HG03060 (cell line): ENCODE results near the gene DNAJB2.
"Not testable (repeated sequence)": the region's sequence is repeated elsewhere in the genome, so short reads cannot be mapped to it uniquely, and the experiment has no call there.

ENCODE experiments used
- ATAC-seq: cut with Tn5 transposase; IDR thresholded peaks from one replicate; pipeline ENCODE4 v1.9.1; 2021; ENCODE audit warnings: low read depth, moderate number of reproducible peaks; ENCODE audit not compliant: unreplicated experiment

The DNAJB2 gene

DNA sequence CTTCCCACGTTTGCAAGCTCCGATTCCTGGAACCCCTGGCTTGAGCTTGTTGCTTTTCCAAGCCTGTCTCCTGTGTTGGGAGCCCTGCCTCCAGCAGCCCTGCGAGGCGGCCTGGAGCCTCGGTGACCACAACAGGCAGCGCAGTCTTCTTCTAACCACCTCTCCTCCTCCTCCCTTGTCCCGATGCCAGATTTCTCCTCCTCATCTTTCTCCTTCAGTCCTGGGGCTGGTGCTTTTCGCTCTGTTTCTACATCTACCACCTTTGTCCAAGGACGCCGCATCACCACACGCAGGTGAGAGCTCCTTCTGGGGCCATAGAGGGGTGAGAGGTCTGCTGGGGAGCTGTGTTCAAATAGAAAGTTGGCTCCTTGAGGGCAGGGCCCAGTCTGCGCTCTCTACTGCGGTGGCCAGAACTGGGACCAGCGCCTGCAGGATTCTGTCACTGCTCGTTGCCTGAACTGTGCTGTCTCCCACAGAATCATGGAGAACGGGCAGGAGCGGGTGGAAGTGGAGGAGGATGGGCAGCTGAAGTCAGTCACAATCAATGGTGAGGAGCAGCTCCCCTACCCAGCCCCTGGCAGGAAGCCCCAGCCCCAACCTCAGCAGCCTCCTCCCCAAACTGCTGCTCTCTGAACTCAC, 3.9 kb downstream of the DNAJB2 start:
- ATAC-seq = no peak

DNA sequence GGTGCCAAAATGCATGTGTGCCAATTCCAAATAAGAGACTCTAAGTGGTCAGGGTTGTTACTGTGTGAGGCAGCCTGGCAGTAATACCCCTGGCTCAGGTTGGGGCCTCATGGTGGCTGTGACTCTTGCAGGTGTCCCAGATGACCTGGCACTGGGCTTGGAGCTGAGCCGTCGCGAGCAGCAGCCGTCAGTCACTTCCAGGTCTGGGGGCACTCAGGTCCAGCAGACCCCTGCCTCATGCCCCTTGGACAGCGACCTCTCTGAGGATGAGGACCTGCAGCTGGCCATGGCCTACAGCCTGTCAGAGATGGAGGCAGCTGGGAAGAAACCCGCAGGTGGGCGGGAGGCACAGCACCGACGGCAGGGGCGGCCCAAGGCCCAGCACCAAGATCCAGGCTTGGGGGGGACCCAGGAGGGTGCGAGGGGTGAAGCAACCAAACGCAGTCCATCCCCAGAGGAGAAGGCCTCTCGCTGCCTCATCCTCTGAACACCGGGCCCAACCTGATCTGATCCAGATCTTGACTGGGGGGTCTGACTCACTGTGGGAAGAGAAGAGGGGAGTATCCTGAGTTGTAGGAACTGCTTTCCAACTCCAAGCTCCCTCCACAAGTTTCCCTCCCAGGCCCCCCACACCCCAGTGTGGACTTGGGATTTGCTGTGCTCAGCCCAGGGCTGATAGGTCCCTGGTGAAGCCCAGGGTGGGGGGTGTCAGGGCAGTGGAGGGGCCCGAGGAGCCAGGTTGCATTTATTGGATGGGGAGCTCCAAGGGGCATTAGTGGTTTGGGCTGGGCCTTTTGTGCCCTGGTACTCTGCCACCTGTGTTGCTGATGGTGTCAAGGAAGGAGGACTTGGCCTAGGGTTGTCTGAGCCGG, 5.6 kb downstream of the DNAJB2 start:
- no peak for ATAC-seq

DNA sequence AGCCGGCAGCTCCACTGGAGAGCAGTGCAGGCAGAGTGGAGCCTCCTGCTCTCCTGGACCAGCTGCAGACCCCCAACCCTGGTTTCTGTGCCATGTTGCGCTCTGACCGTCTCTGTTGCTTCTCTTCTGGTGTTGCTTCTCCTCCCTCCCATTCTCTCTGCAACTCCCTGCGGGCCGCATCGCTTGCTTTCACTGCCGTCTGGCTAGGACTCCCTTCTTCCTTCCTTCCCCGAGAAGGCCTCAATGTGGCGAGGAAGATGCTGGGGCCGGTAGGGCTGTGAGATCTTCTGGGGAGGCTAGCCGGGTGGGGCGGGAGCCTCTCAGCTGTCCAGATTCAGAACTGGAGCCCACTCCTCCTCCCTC, 6.2 kb downstream of the DNAJB2 start:
- ATAC-seq = no peak

DNA sequence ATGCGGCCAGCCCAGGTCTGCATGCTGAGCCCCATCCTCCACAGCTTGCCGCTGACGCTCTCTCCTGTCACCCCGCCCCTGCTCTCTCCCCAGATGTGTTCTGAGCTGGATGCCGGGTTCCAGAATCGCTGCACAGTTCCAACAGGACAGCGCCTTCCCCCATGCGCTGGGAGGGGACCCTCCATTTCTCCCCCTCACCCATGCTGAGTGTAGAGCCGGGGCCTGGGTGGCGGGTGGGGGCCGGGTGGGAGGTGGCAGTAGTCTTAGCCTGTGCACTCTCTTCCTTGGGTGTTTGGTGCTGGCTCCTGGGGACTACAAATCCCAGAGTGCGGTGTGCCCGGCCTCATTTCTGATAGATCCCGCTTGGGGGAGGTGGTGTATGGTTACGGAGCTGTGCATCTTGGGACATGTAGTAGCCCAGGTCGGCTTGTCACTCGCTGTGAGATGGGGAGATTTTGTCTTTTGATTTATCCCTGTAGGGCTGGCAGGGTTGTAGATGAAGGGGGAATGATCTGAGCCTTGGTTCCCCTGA, 6.8 kb downstream of the DNAJB2 start:
- ATAC-seq = no peak

DNA sequence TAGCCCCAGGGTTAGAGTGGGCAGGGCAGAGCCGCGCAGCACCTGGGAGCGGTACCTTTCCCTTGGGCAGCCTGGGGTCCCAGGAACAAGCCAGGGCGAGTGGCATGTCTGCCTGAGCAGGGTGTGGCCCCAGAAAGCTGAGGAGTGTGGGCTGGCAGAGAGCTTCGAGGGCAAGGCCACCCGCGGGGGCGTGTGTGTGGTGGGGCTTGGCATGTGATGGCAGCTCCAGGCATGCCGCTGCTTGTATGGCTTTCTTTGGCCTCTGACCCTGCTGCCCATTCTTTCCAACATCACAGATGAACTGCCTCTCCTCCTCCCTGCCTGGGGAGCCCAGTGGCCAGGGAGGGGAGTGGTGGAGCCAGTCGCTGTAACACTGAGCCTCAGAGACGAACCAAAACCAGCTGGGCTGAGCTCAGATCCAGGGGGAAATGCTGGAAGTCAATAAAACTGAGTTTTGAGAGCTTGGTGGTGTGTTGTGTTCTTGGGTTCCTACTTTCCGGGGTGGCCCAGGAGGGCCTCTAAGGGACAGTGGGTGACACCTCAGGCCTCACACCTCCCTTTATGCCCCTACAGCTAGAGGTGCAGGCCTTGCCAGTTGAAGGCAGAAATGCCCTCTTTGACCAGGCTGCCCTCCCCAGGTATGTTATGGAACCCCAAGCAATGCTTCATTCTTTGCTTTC, 7.4 kb downstream of the DNAJB2 start:
- no peak for ATAC-seq

DNA sequence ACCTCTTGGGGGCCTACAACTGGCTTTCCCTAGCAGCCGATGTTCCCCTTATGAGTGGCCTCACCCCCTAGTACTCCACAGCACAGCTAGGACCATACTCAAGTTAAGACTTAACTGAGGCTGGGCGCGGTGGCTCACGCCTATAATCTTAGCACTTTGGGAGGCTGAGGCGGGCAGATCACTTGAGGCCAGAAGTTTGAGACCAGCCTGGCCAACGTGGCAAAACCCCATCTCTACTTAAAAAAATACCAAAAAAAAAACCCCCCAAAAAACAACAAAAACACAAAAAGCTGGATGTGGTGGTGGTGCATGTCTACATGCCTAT, 7.9 kb downstream of the DNAJB2 start:
- ATAC-seq = not testable (repeated sequence)

DNA sequence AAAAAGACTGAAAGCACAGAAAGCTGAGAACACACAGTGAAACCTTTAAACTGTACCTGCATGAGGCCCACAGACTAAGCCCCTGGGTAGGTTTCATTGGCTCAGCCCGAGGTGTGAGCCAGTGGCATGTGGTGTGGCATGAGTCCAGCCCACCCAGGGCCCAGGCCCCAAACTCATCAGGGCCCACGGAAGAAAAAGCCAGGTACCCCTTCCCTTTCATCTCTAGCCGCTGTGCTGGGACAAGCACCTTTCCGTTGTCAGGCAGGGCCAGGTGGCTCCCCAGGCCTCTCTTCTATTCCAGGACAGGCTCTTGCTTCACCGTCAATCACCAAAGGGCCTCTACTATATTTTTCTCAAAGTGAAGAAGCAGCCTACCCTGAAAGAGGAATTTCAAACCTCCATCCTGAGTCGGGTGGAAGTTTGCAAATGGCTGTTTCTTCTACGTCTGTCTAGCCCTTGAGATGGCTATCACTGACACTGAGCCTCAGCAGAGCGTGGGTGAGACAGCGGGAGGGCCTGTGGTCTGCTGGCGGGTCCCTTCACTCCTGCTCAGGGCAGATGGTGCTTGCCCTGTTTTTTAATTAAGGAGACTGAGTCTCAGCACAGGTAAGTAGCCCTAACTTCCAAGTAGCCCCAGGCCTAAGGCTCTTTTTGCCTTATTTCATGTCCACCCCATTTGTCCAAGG, 8.6 kb downstream of the DNAJB2 start:
- ATAC-seq = no peak

DNA sequence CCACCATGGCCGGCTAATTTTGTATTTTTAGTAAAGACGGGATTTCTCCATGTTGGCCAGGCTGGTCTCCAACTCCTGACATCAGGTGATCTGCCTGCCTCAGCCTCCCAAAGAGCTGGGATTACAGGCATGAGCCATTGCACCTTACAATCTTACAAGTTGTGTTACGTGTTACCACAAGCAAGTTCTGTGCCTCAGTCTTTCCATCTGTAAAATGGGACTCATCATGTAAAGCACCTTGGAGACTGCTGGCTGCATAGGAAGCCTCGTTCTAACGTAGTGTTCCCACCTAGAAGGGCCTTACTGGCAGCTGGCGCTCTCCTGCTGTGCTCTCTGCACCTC, 10.0 kb downstream of the DNAJB2 start:
- no peak for ATAC-seq

DNA sequence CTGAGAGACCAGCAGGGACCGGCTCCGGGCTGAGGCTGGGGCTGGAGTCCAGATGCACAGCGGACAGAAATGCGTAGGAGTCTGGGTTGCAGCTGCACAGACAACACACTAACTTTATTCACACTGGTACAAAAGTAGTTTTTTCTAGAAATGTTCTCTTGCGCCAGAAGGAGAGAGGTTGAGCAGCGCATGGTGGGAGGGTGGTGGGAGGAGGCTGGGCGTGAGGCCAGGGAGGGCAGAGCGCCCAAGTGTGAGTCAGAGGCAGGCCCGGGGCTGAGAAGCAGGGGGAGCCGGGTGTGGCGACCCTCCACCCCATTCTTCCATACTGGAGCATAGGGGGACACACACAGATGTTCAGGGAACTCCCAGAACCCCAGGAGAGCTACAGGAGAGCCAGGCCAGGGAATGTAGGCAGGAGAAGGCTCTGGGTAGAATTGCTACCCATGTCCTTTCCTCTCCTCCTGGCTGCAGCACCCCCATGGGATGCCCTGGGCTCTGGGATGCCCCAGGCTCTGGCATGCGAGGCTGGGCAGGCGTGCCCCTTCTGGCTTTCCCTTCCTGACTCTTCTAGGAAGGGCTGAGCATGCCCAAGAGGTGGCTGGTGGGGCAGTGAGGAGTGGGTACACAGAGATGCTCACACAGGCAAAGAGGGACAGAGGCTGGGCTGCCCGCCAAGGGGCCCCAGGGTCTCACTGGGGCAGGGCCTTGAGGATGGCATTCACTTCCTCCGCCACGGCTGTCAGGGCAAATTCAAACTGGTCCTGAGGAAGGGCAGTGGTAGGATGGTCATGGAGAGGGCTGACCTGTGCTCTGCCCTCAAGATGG, 10.6 kb downstream of the DNAJB2 start:
- ATAC-seq = no peak

DNA sequence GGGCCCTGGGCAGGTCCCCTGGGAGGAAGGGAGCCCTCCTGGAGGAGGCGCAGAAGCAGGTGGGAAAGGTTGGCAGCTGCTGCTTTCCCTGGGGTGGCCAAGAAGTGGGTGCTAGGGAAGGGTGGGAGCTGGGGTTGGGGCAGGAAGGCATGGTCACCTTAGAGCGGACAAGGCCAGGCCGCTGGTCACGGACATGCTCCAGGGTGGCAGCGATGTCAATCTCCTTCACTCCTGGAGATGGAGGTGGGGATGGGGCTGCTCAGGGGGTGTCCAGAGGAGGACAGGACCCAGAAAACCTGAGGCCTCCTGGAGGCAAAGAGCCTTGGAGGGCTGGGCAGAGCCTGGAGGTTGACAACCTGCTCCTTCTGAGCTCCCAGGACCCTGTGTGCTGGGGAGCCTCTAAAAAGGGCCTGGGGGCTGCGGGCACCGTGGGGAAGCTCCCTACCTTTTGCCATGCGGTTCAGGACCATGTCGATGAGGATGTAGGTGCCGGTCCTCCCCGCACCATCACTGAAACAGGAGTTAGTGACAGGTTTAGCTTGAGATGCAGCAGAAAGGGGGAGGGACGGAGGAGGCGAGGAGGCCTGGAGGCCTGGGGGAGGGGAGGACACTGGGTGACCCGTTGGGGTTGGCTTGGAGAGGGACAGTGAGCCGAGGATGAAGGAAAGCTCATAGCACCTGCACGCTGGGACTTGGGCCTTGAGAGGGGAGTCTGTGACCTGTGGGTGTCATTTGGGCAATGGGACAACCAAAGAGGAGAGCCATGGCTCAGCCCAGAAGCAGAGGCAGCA, 11.4 kb downstream of the DNAJB2 start:
- no peak for ATAC-seq

DNA sequence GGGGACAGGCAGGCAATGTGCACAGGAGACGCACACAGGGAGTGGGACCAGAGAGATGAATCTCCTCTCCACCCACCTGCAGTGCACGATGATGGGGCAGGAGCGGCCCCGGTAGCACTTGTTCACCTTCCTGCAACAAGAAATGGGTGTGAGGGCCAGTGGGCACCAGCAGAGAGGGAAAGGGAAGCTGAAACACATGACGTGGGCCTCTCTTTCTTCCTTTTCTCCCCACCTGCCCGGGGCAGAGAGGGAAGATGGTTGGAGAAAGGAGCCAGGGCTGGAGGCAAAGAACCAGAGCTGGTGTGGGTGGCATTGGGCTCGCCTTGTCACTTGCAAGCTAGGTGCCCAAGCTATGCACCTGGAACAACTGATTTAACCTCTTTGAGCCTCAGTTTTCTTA, 12.2 kb downstream of the DNAJB2 start:
- ATAC-seq = no peak

DNA sequence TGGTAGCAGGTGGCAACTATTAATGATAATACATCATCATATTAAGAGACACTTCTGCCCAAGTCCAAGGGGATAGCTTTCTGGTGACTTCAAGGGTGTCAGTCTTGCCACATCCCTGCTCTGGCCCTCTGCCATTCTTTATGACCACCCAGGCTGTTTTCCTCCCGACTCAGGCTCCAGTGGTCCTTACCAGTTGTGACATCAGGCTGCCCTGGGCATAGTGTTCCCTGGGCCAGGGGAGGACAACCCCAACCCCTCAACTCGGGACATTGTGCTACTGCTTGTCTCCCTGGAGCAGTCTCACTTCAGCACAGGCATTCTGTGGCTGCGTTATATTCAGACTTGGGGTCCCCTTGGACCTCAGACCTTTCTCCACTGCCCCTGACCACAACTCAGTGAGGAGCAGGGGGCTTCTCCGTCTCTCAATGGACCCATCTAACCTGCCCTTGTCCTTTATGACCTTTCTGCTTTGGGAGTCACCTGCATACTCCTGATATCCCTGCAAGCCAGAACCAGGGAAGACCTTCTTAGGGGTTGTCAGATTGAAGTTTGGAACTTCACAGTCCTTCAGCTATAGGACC, 12.8 kb downstream of the DNAJB2 start:
- no peak for ATAC-seq

DNA sequence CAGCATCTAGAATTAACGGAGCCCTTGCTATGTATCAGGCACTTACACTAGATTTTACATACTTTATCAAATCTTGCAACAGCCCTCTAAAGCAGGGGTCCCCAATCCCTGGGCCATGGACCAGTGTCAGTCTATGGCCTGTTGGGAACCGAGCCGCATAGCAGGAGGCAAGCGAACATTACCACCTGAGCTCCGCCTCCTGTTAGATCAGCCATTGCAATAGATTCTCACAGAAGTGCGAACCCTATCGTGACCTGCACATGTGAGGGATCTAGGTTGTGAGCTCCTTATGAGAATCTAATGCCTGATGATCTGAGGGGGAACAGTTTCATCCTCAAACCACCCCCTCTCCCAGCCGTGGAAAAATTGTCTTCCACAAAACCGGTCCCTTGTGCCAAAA, 13.4 kb downstream of the DNAJB2 start:
- ATAC-seq = no peak

DNA sequence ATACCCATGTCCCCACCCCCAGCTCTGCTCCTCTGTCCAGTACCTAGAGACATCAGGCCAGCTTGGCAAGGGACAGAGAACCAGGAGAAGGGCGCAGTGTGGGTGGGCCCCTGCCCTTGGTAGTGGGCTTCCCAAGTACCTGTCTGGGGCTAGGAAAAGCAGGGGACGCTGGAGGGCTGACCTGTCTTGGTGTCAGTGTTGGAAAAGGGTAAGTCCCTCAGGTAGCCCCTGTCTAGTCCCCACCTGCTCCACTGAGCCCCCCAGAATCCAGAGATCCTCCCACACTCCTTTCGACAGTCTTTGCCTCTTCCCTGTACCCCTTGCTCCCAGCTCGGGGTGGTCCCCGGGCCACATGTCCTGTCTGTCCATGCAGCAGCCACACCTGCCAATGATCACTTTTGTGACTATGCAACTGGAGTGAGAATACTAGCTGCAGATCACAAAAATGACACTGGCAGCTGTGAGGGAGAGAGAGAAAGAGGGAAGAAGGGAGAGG, 14.6 kb downstream of the DNAJB2 start:
- no peak for ATAC-seq

DNA sequence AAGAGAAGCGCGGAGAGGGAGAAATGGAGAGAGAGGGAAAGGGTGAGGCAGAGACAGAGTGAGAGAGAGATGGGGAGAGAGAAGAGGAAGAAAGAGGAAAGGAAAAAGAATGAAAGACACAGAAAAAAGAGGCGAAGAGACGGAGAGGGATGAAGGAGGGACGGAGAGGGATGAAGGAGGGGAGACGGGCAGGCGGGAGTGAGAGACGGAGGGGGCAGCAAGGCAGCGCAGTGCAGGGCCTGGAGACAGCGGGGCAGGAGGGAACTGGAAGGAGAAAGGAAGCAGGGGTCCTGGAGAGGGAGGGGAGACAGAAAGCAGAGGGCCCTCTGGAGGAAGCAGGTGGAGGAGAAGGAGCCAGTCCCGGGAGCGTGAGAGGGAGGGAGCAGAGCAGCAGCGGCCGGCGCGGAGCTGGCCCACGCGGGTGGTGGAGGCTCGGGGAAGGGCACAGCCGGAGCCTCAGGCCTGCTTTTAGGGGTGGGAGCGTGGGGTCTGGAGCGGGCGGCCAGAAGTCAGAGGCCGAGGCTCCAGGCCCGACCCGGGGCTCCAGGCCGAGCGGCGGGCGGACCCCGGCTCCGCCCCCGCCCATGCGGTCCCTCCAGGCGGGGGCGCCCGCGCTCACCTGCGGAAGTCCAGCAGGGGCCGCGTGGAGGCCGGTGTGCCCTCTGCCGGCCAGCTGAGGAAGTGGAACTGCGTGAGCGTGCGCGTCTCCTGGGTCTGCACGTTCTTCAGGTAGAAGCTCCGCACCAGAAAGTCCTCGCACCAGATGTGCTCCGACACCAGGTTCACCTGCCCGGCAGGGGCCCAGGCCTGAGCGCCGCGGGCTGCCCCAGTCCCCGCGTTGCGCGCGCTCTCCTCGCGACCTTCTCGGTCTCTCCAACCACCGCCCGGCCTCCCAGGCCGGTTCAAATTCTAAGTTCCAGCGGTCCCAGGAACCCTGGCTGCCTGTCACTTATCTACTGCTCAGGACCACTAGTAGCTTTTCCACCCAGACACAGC, 15.5 kb downstream of the DNAJB2 start:
- ATAC-seq = peak; percentile 49

DNA sequence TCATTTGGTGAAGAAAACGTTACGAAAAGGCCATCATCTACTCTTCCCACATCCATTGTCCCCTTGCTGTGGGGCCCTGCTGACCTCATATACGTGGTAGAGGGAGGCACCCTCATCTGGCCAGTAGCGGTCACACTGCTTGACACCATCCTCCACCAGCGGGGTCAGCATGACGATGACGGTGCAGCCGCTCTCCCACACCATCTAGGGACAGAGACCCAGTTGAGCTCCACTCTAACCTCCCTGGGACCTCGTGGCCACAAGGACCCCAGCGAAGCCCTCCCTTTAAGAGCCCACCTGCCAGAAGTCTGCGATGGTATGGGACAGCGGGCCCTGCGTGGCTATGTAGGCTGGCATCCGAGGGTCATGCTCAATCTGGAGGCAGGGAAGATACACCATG, 17.0 kb downstream of the DNAJB2 start:
- ATAC-seq = no peak

DNA sequence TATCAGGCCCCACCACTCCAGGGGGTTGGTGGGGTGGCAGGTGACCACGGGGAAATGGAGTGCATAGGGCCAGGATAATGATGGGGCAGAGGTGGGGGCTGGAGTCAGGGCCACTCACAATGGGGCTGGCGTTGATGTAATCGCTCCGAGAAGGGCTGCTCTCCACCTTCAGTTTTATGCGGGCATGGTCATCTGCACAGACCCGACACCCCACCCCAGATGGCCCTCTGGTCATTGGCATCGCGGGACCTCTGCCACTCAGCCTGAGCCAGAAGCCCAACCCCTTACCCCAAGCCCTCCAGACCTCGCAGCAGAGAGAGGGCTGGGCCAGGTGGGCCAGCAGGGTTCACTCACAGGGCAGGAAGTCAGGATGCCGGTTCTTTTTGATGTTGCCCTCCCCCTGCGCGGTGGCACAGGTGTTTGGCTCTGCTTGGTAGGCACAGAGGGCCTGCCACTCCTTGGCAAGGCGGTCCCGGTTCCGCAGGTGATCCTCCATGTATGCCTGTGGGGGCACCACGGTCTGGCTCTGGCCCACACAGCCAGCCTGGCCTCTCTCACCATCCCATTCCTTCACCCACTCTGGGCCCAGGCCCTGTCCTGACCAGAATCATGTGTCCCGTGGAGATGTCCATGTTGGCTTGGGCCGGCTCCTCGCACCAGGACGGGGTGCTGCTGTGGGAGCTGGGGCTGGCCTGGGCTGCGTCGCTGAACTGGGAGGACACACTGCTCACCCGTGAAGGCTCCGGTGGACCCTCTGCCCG, 17.6 kb downstream of the DNAJB2 start:
- no peak for ATAC-seq
